Forelimb muscle (tissue), 1 donor: ENCODE results near the gene ASPHD2. TPM values are rescaled to one million over a fixed set of nuclear protein-coding genes. Genes with fewer than 3 reads are reported as not detected.

ENCODE experiments used
- DNase-seq: peaks from one replicate; pipeline ENCODE4 v3.0.0-alpha.2; 2013; ENCODE audit warnings: low read depth
- polyA plus RNA-seq: library from polyadenylated mRNA; unstranded; fragments of 120-200 nt; gene quantifications from one replicate; pipeline ENCODE4 v1.2.1, GENCODE V29; 2013; ENCODE audit not compliant: insufficient read length

ASPHD2 gene
- polyA plus RNA-seq, 1 donor: 1.0 TPM

- DNase-seq: no peak
Observed at GRCh38 chr22:26446808-26447515, 17.9 kb downstream of the ASPHD2 start.

- no peak for DNase-seq
Observed at GRCh38 chr22:26447584-26448329, 18.7 kb downstream of the ASPHD2 start.

GRCh38 chr22:26448334-26448733 is 19.3 kb downstream of the ASPHD2 start:
- DNase-seq: no peak

GRCh38 chr22:26448941-26449340 is 19.9 kb downstream of the ASPHD2 start:
- DNase-seq: no peak

- no peak for DNase-seq
Observed at GRCh38 chr22:26450453-26451185, 21.6 kb downstream of the ASPHD2 start.

- DNase-seq: no peak
Observed at GRCh38 chr22:26452236-26453016, 23.4 kb downstream of the ASPHD2 start.

- DNase-seq: no peak
Observed at GRCh38 chr22:26453216-26453615, 24.2 kb downstream of the ASPHD2 start.

- DNase-seq: no peak
Observed at GRCh38 chr22:26453812-26454500, 24.9 kb downstream of the ASPHD2 start.

GRCh38 chr22:26457661-26458272 is 28.7 kb downstream of the ASPHD2 start:
- no peak for DNase-seq

- no peak for DNase-seq
Observed at GRCh38 chr22:26460202-26460601, 31.1 kb downstream of the ASPHD2 start.

GRCh38 chr22:26461188-26461810 is 32.2 kb downstream of the ASPHD2 start:
- no peak for DNase-seq

- DNase-seq: no peak
Observed at GRCh38 chr22:26462051-26462450, 33.0 kb downstream of the ASPHD2 start.

- no peak for DNase-seq
Observed at GRCh38 chr22:26462641-26463040, 33.6 kb downstream of the ASPHD2 start.

- no peak for DNase-seq
Observed at GRCh38 chr22:26463101-26463661, 34.1 kb downstream of the ASPHD2 start.

- DNase-seq: no peak
Observed at GRCh38 chr22:26463688-26464087, 34.6 kb downstream of the ASPHD2 start.

- DNase-seq: no peak
Observed at GRCh38 chr22:26464312-26464711, 35.3 kb downstream of the ASPHD2 start.

- DNase-seq: no peak
Observed at GRCh38 chr22:26466196-26466595, 37.1 kb downstream of the ASPHD2 start.

- DNase-seq: no peak
Observed at GRCh38 chr22:26470807-26471206, 41.7 kb downstream of the ASPHD2 start.

- DNase-seq: no peak
Observed at GRCh38 chr22:26471522-26471921, 42.5 kb downstream of the ASPHD2 start.

GRCh38 chr22:26474682-26475081 is 45.6 kb downstream of the ASPHD2 start:
- no peak for DNase-seq
